Activated B cell treated with CpG ODN at 0.5 μM for 24 hours (primary cell): Measurements from ENCODE around the gene NRXN3. TPM values are rescaled to one million over a fixed set of nuclear protein-coding genes. Genes with fewer than 3 reads are reported as not detected.
"Not testable (repeated sequence)": the region's sequence is repeated elsewhere in the genome, so short reads cannot be mapped to it uniquely, and the experiment has no call there.

Source experiments
- ATAC-seq: fragments of 200-7000 bp; cut with Tn5 transposase; one replicate; pipeline ENCODE4 v1.10.0; 2021; ENCODE audit warnings: low read depth, mild to moderate bottlenecking, moderate library complexity
- CTCF ChIA-PET: fragments of 350-600 bp; sonication (Branson Sonifier 250); formaldehyde crosslinking; loops from one replicate; lab custom pipeline; 2021; ENCODE audit warnings: antibody characterized with exemption; lab: Charles Lee
- POLR2A ChIA-PET: fragments of 350-600 bp; sonication (Branson Sonifier 250); formaldehyde crosslinking; loops from one replicate; lab custom pipeline; 2021; ENCODE audit warnings: antibody characterized with exemption; lab: Charles Lee
- DNase-seq: peaks from one replicate; pipeline ENCODE4 v3.0.0; 2022
- H3K27ac Mint-ChIP-seq: one replicate; pipeline ENCODE4 v1.8.0; 2020; ENCODE audit warnings: mixed read lengths
- H3K27me3 Mint-ChIP-seq: one replicate; pipeline ENCODE4 v1.8.0; 2021; ENCODE audit warnings: mixed read lengths
- H3K36me3 Mint-ChIP-seq: one replicate; pipeline ENCODE4 v1.8.0; 2021; ENCODE audit warnings: low read depth, mixed read lengths
- H3K4me1 Mint-ChIP-seq: one replicate; pipeline ENCODE4 v1.8.0; 2021; ENCODE audit warnings: mixed read lengths
- H3K4me3 Mint-ChIP-seq: one replicate; pipeline ENCODE4 v1.8.0; 2020; ENCODE audit warnings: mild to moderate bottlenecking, mixed read lengths
- H3K9me3 Mint-ChIP-seq: one replicate; pipeline ENCODE4 v1.8.0; 2020; ENCODE audit warnings: mixed read lengths
- CTCF ChIP-seq: fragments of 200-600 bp; IDR thresholded peaks from one replicate; pipeline ENCODE4 v1.8.0; 2022; ENCODE audit warnings: antibody characterized with exemption, mild to moderate bottlenecking
- intact Hi-C: fragments of 100-400 bp; cut with micrococcal nuclease; formaldehyde crosslinking; loops from one replicate; pipeline ENCODE4 v1.15.1; 2024
- total RNA-seq: library from RNA; stranded (reverse); gene quantifications from 2 replicates; pipeline ENCODE4 v1.2.3, GENCODE V29; 2022

The NRXN3 gene
- total RNA-seq, 1 donor from 2014 or later, result not detected

- ChIA-PET CTCF (no interaction called here), POLR2A (no interaction called here)
- peaks cover 5% of the 10 kb centered on the region for H3K9me3 Mint-ChIP-seq
- no peak for TF ChIP-seq CTCF
- H3K27me3 Mint-ChIP-seq, result no peaks in the 10 kb centered on the region
- intact Hi-C loops, result no loop called here
- DNase-seq, result no peak
- no peak for ATAC-seq
- no peak overlapping the region for H3K4me3 Mint-ChIP-seq
- no peaks in the 10 kb centered on the region for H3K4me1 Mint-ChIP-seq
- no peaks in the 10 kb centered on the region for H3K36me3 Mint-ChIP-seq
- H3K27ac Mint-ChIP-seq, result no peak overlapping the region
Measured at GRCh38 chr14:79764323-79764722, 1594.2 kb downstream of the NRXN3 start.

- Mint-ChIP-seq H3K27ac (no peak overlapping the region), H3K4me3 (no peak overlapping the region), H3K4me1 (no peaks in the 10 kb centered on the region), H3K27me3 (no peaks in the 10 kb centered on the region), H3K9me3 (peaks cover 5% of the 10 kb centered on the region), H3K36me3 (no peaks in the 10 kb centered on the region)
- CTCF ChIA-PET, result no interaction called here
- POLR2A ChIA-PET, result no interaction called here
- DNase-seq, result no peak
- no peak for TF ChIP-seq CTCF
- ATAC-seq, result no peak
- intact Hi-C loops, result no loop called here
Measured at GRCh38 chr14:79766511-79766910, 1596.3 kb downstream of the NRXN3 start.

GRCh38 chr14:79767251-79767650, 1597.1 kb downstream of the NRXN3 start:
- no peak for TF ChIP-seq CTCF
- DNase-seq (no peak), ATAC-seq (no peak)
- no peak overlapping the region for H3K4me3 Mint-ChIP-seq
- H3K9me3 Mint-ChIP-seq, result peaks cover 5% of the 10 kb centered on the region
- intact Hi-C loops, result no loop called here
- no peaks in the 10 kb centered on the region for H3K27me3 Mint-ChIP-seq
- H3K4me1 Mint-ChIP-seq, result no peaks in the 10 kb centered on the region
- no peak overlapping the region for H3K27ac Mint-ChIP-seq
- POLR2A ChIA-PET, result no interaction called here
- H3K36me3 Mint-ChIP-seq, result no peaks in the 10 kb centered on the region
- CTCF ChIA-PET, result no interaction called here

- ATAC-seq, intact Hi-C loops, H3K4me1 Mint-ChIP-seq, H3K27me3 Mint-ChIP-seq, DNase-seq, H3K36me3 Mint-ChIP-seq, H3K27ac Mint-ChIP-seq, H3K9me3 Mint-ChIP-seq, CTCF ChIA-PET, POLR2A ChIA-PET, H3K4me3 Mint-ChIP-seq: not testable (repeated sequence)
Measured at GRCh38 chr14:79767721-79768120, 1597.5 kb downstream of the NRXN3 start.

- CTCF ChIA-PET, result no interaction called here
- POLR2A ChIA-PET, result no interaction called here
- intact Hi-C loops, result no loop called here
- no peak for TF ChIP-seq CTCF
- Mint-ChIP-seq H3K4me3 (no peak overlapping the region), H3K36me3 (no peaks in the 10 kb centered on the region), H3K27me3 (no peaks in the 10 kb centered on the region), H3K9me3 (peaks cover 6% of the 10 kb centered on the region), H3K4me1 (no peaks in the 10 kb centered on the region), H3K27ac (no peak overlapping the region)
- no peak for DNase-seq
- no peak for ATAC-seq
Measured at GRCh38 chr14:79781882-79782281, 1611.7 kb downstream of the NRXN3 start.

GRCh38 chr14:79783041-79783440, 1612.9 kb downstream of the NRXN3 start:
- Mint-ChIP-seq H3K9me3 (peaks cover 12% of the 10 kb centered on the region), H3K4me3 (no peak overlapping the region), H3K27me3 (no peaks in the 10 kb centered on the region), H3K36me3 (no peaks in the 10 kb centered on the region), H3K4me1 (no peaks in the 10 kb centered on the region), H3K27ac (no peak overlapping the region)
- no peak for DNase-seq
- TF ChIP-seq CTCF, result no peak
- no peak for ATAC-seq
- CTCF ChIA-PET, result interaction anchor here (0.7 kb wide), 1 partner anchor 24 kb away, joined by 3 read pairs; no protein-coding TSS in a partner anchor
- intact Hi-C loops, result no loop called here
- POLR2A ChIA-PET, result no interaction called here
